Stimulated activated effector memory CD8-positive, alpha-beta T cell treated with anti-CD3 and anti-CD28 coated beads, Interleukin-12 subunit alpha, Interleukin-12 subunit beta, amount 100 ng/mL, for 72 hours (primary cell): ENCODE measurements around the gene CYP4B1.
A peak's percentile ranks its signal among the peaks of the same experiment; 100 is the strongest.
"Not testable (repeated sequence)": the region's sequence is repeated elsewhere in the genome, so short reads cannot be mapped to it uniquely, and the experiment has no call there.

Experiments
- ATAC-seq: fragments of 150-1000 bp; cut with Tn5 transposase; 2 replicates; pipeline ENCODE4 v1.10.0; 2021
- DNase-seq, 2 donors: peaks; one replicate each; pipeline ENCODE4 v3.0.0; 2021 to 2022; ENCODE audit warnings: low spot score in 2 of 2
- H3K27ac Mint-ChIP-seq: one replicate; pipeline ENCODE4 v1.8.0; 2022; ENCODE audit warnings: mild to moderate bottlenecking, mixed read lengths
- H3K36me3 Mint-ChIP-seq: one replicate; pipeline ENCODE4 v1.8.0; 2022; ENCODE audit warnings: mild to moderate bottlenecking, mixed read lengths
- H3K4me1 Mint-ChIP-seq: one replicate; pipeline ENCODE4 v1.8.0; 2022; ENCODE audit warnings: mixed read lengths
- H3K4me3 Mint-ChIP-seq: one replicate; pipeline ENCODE4 v1.8.0; 2022; ENCODE audit warnings: mild to moderate bottlenecking, mixed read lengths
- H3K9me3 Mint-ChIP-seq: one replicate; pipeline ENCODE4 v1.8.0; 2022; ENCODE audit warnings: mixed read lengths

Gene CYP4B1

GRCh38 chr1:46798810-46799209, at the start of gene CYP4B1:
CYP4B1 (plus strand) TSS chr1:46799046; CDS start chr1:46799082, 36 bp downstream.
- ATAC-seq = no peak
- Mint-ChIP-seq H3K27ac (no peak within 1 kb of the TSS), H3K36me3 (no peaks in the 10 kb centered on the region), H3K4me1 (no peaks in the 10 kb centered on the region), H3K4me3 (no peak within 1 kb of the TSS), H3K9me3 (no peaks in the 10 kb centered on the region)
- no peak for DNase-seq

GRCh38 chr1:46749404-46749803, 49.4 kb upstream of the CYP4B1 start:
- no peak for DNase-seq
- Mint-ChIP-seq H3K27ac (no peak overlapping the region), H3K4me3 (no peak overlapping the region), H3K4me1 (no peaks in the 10 kb centered on the region), H3K36me3 (no peaks in the 10 kb centered on the region), H3K9me3 (no peaks in the 10 kb centered on the region)
- ATAC-seq = no peak

GRCh38 chr1:46749921-46750404, 48.9 kb upstream of the CYP4B1 start:
- ATAC-seq (no peak), DNase-seq (no peak)
- Mint-ChIP-seq H3K9me3 (no peaks in the 10 kb centered on the region), H3K36me3 (no peaks in the 10 kb centered on the region), H3K27ac (no peak overlapping the region), H3K4me1 (no peaks in the 10 kb centered on the region), H3K4me3 (no peak overlapping the region)

- no peak overlapping the region for H3K27ac Mint-ChIP-seq
- H3K36me3 Mint-ChIP-seq = no peaks in the 10 kb centered on the region
- DNase-seq (no peak), ATAC-seq (no peak)
- no peaks in the 10 kb centered on the region for H3K4me1 Mint-ChIP-seq
- H3K4me3 Mint-ChIP-seq = no peak overlapping the region
- no peaks in the 10 kb centered on the region for H3K9me3 Mint-ChIP-seq
These were observed 44.9 kb upstream of the CYP4B1 start for GRCh38 chr1:46753985-46754384.

GRCh38 chr1:46754707-46755106, 44.1 kb upstream of the CYP4B1 start:
- not testable (repeated sequence) for DNase-seq, H3K36me3 Mint-ChIP-seq, H3K4me3 Mint-ChIP-seq, H3K27ac Mint-ChIP-seq, H3K4me1 Mint-ChIP-seq, ATAC-seq, H3K9me3 Mint-ChIP-seq

- no peaks in the 10 kb centered on the region for H3K4me1 Mint-ChIP-seq
These were observed 43.7 kb upstream of the CYP4B1 start for GRCh38 chr1:46755121-46755520.

GRCh38 chr1:46757247-46757955, 41.4 kb upstream of the CYP4B1 start:
- Mint-ChIP-seq H3K4me1 (no peaks in the 10 kb centered on the region), H3K27ac (no peak overlapping the region), H3K4me3 (no peak overlapping the region), H3K9me3 (no peaks in the 10 kb centered on the region), H3K36me3 (no peaks in the 10 kb centered on the region)
- DNase-seq = no peak
- ATAC-seq = no peak

More at GRCh38 chr1:46755121-46755520, 43.7 kb upstream of the CYP4B1 start:
- Mint-ChIP-seq H3K9me3 (no peaks in the 10 kb centered on the region), H3K27ac (no peak overlapping the region), H3K4me3 (no peak overlapping the region), H3K36me3 (no peaks in the 10 kb centered on the region)
- no peak for ATAC-seq
- DNase-seq = no peak

GRCh38 chr1:46757956-46758528, 40.8 kb upstream of the CYP4B1 start:
- no peaks in the 10 kb centered on the region for H3K36me3 Mint-ChIP-seq
- no peak for ATAC-seq
- H3K4me1 Mint-ChIP-seq = no peaks in the 10 kb centered on the region
- H3K4me3 Mint-ChIP-seq = no peak overlapping the region
- no peak overlapping the region for H3K27ac Mint-ChIP-seq
- no peaks in the 10 kb centered on the region for H3K9me3 Mint-ChIP-seq
- DNase-seq = no peak

GRCh38 chr1:46760558-46761166, 38.2 kb upstream of the CYP4B1 start:
- Mint-ChIP-seq H3K27ac (no peak overlapping the region), H3K36me3 (no peaks in the 10 kb centered on the region), H3K9me3 (no peaks in the 10 kb centered on the region), H3K4me3 (no peak overlapping the region), H3K4me1 (no peaks in the 10 kb centered on the region)
- DNase-seq (no peak), ATAC-seq (no peak)

GRCh38 chr1:46761740-46762139, 37.1 kb upstream of the CYP4B1 start:
- DNase-seq = no peak
- no peak for ATAC-seq
- H3K4me3 Mint-ChIP-seq = no peak overlapping the region
- no peak overlapping the region for H3K27ac Mint-ChIP-seq
- H3K4me1 Mint-ChIP-seq = no peaks in the 10 kb centered on the region
- H3K36me3 Mint-ChIP-seq = no peaks in the 10 kb centered on the region
- no peaks in the 10 kb centered on the region for H3K9me3 Mint-ChIP-seq

GRCh38 chr1:46764402-46764801, 34.4 kb upstream of the CYP4B1 start:
- DNase-seq = no peak
- Mint-ChIP-seq H3K4me1 (no peaks in the 10 kb centered on the region), H3K4me3 (no peak overlapping the region), H3K27ac (no peak overlapping the region), H3K36me3 (no peaks in the 10 kb centered on the region), H3K9me3 (peaks cover 5% of the 10 kb centered on the region)
- ATAC-seq = no peak

- Mint-ChIP-seq H3K4me3 (no peak overlapping the region), H3K27ac (no peak overlapping the region), H3K9me3 (peaks cover 19% of the 10 kb centered on the region), H3K4me1 (peaks cover 5% of the 10 kb centered on the region), H3K36me3 (no peaks in the 10 kb centered on the region)
- peak; percentile 21 for ATAC-seq
- no peak for DNase-seq
These were observed 31.1 kb upstream of the CYP4B1 start for GRCh38 chr1:46767649-46768282.

GRCh38 chr1:46768445-46768844, 30.4 kb upstream of the CYP4B1 start:
- H3K27ac Mint-ChIP-seq = no peak overlapping the region
- peaks cover 19% of the 10 kb centered on the region for H3K9me3 Mint-ChIP-seq
- H3K4me1 Mint-ChIP-seq = peaks cover 7% of the 10 kb centered on the region
- no peak overlapping the region for H3K4me3 Mint-ChIP-seq
- no peak for DNase-seq
- no peak for ATAC-seq
- no peaks in the 10 kb centered on the region for H3K36me3 Mint-ChIP-seq

GRCh38 chr1:46769028-46769740, 29.7 kb upstream of the CYP4B1 start:
- no peaks in the 10 kb centered on the region for H3K36me3 Mint-ChIP-seq
- peaks cover 7% of the 10 kb centered on the region for H3K4me1 Mint-ChIP-seq
- H3K9me3 Mint-ChIP-seq = peaks cover 19% of the 10 kb centered on the region
- no peak for DNase-seq
- H3K27ac Mint-ChIP-seq = no peak overlapping the region
- ATAC-seq = no peak
- no peak overlapping the region for H3K4me3 Mint-ChIP-seq

GRCh38 chr1:46770541-46770940, 28.3 kb upstream of the CYP4B1 start:
- no peak for DNase-seq
- Mint-ChIP-seq H3K36me3 (no peaks in the 10 kb centered on the region), H3K9me3 (peaks cover 19% of the 10 kb centered on the region), H3K4me3 (no peak overlapping the region), H3K27ac (no peak overlapping the region), H3K4me1 (peaks cover 7% of the 10 kb centered on the region)
- ATAC-seq = no peak
